ENCODE results near the gene NAALADL2.

The NAALADL2 gene

GRCh38 chr3:175340338-175341015 is 481.3 kb downstream of the NAALADL2 start:
- H3K27ac ChIP-seq = no peak overlapping the region
- TF ChIP-seq, protein P1, sequence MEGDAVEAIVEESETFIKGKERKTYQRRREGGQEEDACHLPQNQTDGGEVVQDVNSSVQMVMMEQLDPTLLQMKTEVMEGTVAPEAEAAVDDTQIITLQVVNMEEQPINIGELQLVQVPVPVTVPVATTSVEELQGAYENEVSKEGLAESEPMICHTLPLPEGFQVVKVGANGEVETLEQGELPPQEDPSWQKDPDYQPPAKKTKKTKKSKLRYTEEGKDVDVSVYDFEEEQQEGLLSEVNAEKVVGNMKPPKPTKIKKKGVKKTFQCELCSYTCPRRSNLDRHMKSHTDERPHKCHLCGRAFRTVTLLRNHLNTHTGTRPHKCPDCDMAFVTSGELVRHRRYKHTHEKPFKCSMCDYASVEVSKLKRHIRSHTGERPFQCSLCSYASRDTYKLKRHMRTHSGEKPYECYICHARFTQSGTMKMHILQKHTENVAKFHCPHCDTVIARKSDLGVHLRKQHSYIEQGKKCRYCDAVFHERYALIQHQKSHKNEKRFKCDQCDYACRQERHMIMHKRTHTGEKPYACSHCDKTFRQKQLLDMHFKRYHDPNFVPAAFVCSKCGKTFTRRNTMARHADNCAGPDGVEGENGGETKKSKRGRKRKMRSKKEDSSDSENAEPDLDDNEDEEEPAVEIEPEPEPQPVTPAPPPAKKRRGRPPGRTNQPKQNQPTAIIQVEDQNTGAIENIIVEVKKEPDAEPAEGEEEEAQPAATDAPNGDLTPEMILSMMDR (IDR thresholded peaks at IDR 0.05) = no peak
- no peak for DNase-seq (ENCODE audit: low spot score)
- no peak overlapping the region for H3K4me3 ChIP-seq

GRCh38 chr3:175342196-175342595 is 483.1 kb downstream of the NAALADL2 start:
- no peak for DNase-seq (ENCODE audit: low spot score)
- H3K4me3 ChIP-seq = no peak overlapping the region
- no peak overlapping the region for H3K27ac ChIP-seq
- TF ChIP-seq, protein P1 (IDR thresholded peaks at IDR 0.05) = no peak

GRCh38 chr3:175343946-175344345 is 484.8 kb downstream of the NAALADL2 start:
- DNase-seq (ENCODE audit: low spot score) = no peak
- no peak overlapping the region for H3K4me3 ChIP-seq
- TF ChIP-seq, protein P1 (IDR thresholded peaks at IDR 0.05) = no peak

DNA sequence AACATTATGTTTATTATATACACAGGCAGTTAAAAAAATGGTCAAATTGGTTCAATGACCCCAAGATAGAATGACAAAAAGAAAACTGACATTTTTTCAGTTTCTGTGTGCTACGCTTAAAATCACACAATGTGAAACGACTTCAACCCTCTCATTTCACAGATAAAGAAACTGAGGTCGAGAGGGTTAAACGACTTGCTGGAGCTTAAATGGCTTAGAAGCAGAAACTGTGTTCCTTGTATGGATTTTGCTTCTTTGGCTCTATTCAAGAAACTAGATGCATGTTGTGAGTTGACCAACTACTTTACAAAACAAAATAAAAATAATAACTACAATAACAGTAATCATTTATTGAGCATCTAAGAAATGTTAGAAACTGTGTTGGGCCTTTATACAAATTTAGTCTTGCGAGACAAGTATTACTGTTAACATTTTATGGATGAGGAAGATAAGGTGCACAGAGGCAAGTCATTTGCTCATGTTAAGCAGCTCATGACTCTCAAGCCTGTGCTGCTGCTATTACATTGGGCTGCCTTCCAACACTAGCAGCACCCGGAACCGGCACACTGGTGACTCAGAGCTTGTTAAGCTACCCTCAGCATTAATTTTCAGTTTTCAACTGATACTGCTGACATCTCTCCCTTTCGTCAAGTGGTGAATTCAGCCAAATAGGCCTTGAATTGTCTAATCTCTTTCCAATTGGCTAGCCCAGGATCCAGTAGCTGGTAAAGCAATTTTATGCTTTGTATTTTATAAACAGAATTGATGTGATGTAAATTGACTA is 487.6 kb downstream of the NAALADL2 start:
- Histone ChIP-seq H3K4me3 (no peak overlapping the region), H3K27ac (no peak overlapping the region)
- DNase-seq (ENCODE audit: low spot score) = no peak
- TF ChIP-seq, protein P1 (IDR thresholded peaks at IDR 0.05) = no peak

More at GRCh38 chr3:175343946-175344345, 484.8 kb downstream of the NAALADL2 start:
- no peak overlapping the region for H3K27ac ChIP-seq

- TF ChIP-seq, protein P1 (IDR thresholded peaks at IDR 0.05) = no peak
- Histone ChIP-seq H3K27ac (no peak overlapping the region), H3K4me3 (no peak overlapping the region)
- no peak for DNase-seq (ENCODE audit: low spot score)
Observed at GRCh38 chr3:175349168-175349567, 490.0 kb downstream of the NAALADL2 start.

GRCh38 chr3:175355801-175356335 is 496.7 kb downstream of the NAALADL2 start:
- Histone ChIP-seq H3K27ac (no peak overlapping the region), H3K4me3 (no peak overlapping the region)
- no peak for DNase-seq (ENCODE audit: low spot score)
- TF ChIP-seq, protein P1 (IDR thresholded peaks at IDR 0.05) = no peak
